ENCODE measurements around the gene TWIST2.

- TF ChIP-seq CTCF (IDR thresholded peaks at IDR 0.05): no peak
- no peak for TF ChIP-seq RCOR1 (IDR thresholded peaks at IDR 0.05; ENCODE audit: low read length)
- TF ChIP-seq TCF12 (IDR thresholded peaks at IDR 0.05): no peak
- no peak for TF ChIP-seq TAF1 (IDR thresholded peaks at IDR 0.05; ENCODE audit: borderline replicate concordance, low read depth, low read length)
- TF ChIP-seq EP300 (IDR thresholded peaks at IDR 0.05; ENCODE audit: borderline replicate concordance in 1 of 2, low read depth in 1 of 2, low read length in 1 of 2): no peak
- TF ChIP-seq POLR2AphosphoS5 (IDR thresholded peaks at IDR 0.05; ENCODE audit: low read depth, low read length): no peak
- no peak for TF ChIP-seq YY1 (IDR thresholded peaks at IDR 0.05; ENCODE audit: low read depth)
- TF ChIP-seq SMC3 (IDR thresholded peaks at IDR 0.05; ENCODE audit: low read depth, low read length): no peak
- TF ChIP-seq, protein P1, sequence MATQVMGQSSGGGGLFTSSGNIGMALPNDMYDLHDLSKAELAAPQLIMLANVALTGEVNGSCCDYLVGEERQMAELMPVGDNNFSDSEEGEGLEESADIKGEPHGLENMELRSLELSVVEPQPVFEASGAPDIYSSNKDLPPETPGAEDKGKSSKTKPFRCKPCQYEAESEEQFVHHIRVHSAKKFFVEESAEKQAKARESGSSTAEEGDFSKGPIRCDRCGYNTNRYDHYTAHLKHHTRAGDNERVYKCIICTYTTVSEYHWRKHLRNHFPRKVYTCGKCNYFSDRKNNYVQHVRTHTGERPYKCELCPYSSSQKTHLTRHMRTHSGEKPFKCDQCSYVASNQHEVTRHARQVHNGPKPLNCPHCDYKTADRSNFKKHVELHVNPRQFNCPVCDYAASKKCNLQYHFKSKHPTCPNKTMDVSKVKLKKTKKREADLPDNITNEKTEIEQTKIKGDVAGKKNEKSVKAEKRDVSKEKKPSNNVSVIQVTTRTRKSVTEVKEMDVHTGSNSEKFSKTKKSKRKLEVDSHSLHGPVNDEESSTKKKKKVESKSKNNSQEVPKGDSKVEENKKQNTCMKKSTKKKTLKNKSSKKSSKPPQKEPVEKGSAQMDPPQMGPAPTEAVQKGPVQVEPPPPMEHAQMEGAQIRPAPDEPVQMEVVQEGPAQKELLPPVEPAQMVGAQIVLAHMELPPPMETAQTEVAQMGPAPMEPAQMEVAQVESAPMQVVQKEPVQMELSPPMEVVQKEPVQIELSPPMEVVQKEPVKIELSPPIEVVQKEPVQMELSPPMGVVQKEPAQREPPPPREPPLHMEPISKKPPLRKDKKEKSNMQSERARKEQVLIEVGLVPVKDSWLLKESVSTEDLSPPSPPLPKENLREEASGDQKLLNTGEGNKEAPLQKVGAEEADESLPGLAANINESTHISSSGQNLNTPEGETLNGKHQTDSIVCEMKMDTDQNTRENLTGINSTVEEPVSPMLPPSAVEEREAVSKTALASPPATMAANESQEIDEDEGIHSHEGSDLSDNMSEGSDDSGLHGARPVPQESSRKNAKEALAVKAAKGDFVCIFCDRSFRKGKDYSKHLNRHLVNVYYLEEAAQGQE (IDR thresholded peaks at IDR 0.05; ENCODE audit: low read depth, low read length): no peak
- no peak for TF ChIP-seq USF2 (IDR thresholded peaks at IDR 0.05; ENCODE audit: borderline replicate concordance, low read depth, low read length)
- no peak for TF ChIP-seq FOXM1 (IDR thresholded peaks at IDR 0.05; ENCODE audit: low read depth)
- no peak for TF ChIP-seq CHD2 (IDR thresholded peaks at IDR 0.05; ENCODE audit: low read length, partially characterized antibody)
- TF ChIP-seq, protein P2, sequence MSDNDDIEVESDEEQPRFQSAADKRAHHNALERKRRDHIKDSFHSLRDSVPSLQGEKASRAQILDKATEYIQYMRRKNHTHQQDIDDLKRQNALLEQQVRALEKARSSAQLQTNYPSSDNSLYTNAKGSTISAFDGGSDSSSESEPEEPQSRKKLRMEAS (IDR thresholded peaks at IDR 0.05; ENCODE audit: low read depth): no peak
- TF ChIP-seq, protein P3, sequence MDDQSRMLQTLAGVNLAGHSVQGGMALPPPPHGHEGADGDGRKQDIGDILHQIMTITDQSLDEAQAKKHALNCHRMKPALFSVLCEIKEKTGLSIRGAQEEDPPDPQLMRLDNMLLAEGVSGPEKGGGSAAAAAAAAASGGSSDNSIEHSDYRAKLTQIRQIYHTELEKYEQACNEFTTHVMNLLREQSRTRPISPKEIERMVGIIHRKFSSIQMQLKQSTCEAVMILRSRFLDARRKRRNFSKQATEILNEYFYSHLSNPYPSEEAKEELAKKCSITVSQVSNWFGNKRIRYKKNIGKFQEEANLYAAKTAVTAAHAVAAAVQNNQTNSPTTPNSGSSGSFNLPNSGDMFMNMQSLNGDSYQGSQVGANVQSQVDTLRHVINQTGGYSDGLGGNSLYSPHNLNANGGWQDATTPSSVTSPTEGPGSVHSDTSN (IDR thresholded peaks at IDR 0.05): no peak
These were observed 67.3 kb downstream of the TWIST2 start for GRCh38 chr2:238915196-238915595.
